ENCODE data around the gene SAMD7.
A peak's percentile ranks its signal among the peaks of the same experiment; 100 is the strongest.

Gene SAMD7

DNA sequence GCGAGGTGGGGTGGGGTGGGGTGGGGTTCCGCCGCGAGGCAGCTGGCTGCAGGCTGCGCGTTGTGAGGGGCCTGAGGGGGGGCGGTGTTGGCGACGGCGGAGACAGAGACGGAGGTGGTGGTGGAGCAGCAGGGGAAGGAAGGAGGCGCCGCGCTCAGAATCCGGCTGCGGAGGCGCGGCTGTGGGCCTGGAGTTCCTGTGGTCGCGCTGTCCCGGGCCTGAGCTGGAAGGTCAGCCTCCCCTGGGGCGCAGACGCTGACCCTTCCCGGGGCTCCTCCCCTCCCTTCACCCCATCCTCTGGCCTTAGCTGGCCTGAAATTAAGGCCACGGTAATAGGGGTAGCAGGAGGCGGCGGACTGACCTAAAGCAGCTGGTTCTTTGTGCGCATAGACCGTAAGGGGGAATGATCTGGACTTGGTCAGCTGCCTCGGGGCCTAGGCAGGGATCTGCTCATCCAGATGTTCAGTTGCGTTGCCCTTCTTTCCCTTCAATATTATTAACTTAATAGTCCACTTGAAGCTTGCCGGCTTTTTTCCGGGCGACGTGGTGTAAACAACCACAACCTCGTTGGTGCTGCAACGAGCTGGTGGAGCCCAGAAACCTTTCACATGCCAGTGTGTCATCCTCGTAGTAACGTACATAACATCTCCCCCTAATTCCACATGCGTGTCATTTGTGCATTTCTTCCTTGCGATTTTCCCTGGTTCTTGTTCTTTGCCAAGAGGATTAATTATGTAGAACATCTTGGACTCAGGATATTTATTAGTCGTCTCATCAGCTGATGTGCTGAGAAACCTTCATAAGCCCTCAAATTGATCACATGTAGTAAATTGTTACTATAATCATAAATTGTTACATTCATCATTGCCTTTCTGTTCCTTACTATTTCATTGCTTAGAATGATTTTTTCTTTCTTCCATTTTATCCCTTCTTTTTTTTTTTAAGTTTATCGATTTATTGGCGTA, 55.9 kb downstream of the SAMD7 start:
- peak; percentile 39 to 43 for DNase-seq

DNA sequence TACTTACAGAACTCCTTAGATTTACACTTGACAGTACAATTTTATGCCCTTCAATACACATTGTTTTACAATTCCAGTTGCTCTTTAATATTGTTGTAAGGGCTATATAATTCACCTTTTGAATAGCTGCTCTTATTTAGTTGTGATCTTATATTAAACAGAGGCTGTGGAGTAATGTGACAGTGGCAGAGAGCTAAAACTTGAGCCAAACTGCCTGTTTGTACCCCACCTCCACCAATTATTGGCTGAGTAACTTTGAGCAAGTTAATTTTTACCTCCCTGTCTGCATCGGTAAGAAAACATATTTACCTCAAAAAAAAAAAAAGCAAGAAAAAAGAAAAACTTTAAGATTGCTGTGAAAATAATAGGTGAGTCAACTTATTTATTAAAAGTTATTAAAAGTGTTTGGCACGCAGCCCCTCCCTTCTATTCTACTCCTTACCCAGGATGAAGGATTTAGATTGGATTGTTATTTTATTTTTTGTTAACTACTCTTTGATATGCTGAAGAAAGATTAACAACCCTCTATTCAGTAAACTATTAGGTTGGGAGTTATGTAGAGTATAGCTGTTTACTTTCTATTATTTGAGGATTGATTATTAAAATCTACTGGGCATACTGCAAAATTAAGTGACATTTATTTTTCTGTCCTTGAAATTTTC, 57.0 kb downstream of the SAMD7 start:
- no peak for DNase-seq

DNA sequence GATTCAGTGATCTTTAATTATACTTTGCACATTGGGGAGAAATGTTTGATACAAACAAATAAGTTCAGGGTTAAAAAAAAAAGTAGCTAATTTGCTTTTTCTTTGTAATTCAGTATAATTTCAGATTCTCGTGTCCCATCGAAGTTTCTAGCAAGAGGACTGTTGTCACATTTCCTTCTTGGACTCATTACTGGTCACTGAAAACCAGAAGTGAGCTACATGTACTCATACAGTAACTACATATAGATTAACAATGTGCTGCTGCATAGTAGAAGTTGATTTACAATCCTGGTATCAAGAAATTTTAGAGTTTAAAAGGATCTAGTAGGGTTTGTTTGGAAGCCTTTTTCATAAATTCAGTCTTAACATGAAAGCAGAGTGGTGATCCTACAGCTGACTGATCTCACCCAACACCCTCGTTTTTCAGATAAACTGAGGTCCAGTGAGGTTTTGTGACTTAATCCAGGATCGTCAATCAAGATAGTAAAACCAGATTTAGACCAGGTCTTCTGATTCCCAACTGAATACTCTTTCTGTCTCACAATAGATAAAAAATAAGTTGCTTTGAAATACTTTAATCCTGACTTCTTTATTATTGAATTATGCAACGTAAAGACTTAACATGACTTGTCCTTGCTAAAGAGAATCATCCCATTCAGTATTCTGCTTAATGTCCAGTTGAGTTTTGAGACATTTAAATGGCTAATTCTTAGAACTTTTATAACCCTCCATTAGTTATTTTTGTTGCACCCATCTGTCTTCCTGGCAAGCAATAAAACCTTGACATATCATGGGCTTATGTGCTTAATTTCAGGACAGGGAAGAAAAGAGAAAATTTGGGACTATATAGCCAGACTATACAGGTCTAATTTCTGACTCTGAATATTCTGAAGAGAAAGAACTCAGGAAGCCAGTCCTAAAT, 58.1 kb downstream of the SAMD7 start:
- no peak for DNase-seq

DNA sequence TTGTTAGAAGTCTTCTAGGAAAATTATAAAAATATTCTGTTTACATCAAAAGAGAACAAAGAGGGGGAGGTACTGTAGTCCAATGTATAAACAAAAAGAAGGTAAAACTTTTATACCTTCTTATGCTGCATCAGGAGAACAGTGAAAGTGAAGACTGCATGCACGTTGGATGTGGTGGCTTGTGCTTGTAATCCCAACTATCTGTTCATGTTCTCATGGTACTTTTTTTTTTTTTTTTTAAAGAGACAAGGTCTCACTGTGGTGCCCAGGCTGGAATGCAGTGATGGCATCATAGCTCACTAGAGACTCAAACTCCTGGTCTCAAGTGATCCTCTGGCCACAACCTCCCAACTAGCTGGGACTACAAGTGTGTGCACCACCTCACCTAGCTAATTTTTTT, 59.5 kb downstream of the SAMD7 start:
- no peak for DNase-seq

DNA sequence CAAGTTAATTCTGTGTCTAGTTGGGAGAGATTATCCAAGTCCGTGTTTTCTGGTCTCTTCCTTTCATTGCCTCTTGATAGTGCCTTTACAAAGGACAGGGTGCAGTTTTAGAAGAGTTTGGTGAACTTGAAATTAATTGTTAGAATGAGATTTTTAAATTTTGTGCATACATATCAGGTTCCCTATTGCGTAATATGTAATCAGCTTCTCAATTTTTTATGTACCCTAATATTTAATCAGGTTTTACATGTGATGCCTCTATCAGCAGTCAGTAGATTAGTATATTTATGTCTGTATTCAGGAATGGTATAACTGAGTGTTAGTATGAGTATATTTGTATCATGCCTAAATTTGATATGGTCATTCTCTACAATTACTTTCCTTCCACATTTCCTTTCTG, 60.1 kb downstream of the SAMD7 start:
- no peak for DNase-seq

DNA sequence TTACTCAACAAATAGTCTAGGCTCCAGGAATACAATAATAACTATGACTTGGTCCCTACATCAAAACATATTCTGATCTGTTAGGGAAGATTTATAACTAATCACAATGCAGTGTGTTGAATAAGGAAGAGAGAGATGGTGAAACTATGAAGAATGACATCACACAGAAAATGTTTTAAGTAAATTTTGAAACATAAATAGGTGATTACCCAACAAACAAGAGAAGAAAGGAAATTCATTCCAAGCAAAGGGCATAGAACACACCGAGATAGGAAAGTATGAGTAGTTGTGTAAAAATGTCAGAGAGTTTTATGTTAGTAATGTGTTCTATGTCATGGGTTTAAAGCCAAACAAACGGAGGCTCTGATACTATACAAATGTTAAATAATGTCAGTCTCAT, 68.7 kb downstream of the SAMD7 start:
- no peak for DNase-seq

DNA sequence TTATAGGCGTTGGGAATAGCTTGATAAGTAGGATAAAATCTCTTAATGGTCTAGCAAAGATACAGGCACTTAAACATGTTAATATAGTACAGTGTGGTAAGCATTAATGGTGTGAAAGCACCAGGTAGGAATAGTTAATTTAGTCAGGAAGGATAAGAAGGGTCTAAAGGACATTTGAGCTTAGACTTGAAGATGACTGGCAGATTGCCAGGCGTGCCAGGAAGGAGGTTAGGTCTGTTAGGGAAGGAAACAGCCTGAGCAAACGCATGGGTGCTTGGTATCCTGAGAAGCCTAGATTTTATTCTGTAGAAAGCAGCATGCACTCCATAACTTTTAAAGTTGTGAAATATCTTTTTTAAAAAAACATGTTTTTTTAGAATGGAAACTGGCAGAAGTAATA, 72.9 kb downstream of the SAMD7 start:
- no peak for DNase-seq

All from CD4-positive, alpha-beta T cell treated with Interleukin-1 beta for 1 hour (primary cell).